ENCODE results near the gene MTURN.

MTURN gene

DNA sequence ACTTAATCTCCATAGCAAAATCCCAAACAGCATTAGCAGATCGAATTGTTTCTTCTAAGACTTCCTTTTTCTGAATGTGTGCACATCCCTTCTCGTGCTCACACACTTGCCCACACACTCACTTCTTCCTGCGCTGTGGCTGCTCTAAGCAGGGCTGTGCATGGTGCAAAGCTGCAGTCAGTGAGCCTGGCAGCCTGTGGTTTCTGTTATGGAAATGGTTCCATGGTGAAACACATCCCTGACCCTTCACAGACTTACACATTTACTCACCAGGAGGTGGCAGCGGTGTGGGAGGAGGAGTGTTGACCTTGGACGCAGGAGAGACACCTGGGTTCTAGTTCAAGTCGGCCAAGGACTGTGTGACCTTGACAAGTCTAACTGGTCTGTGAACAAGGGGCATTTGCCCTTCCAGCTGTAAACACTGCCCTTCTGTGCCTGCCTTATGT, 24.9 kb downstream of the MTURN start:
- TF ChIP-seq, protein P1, sequence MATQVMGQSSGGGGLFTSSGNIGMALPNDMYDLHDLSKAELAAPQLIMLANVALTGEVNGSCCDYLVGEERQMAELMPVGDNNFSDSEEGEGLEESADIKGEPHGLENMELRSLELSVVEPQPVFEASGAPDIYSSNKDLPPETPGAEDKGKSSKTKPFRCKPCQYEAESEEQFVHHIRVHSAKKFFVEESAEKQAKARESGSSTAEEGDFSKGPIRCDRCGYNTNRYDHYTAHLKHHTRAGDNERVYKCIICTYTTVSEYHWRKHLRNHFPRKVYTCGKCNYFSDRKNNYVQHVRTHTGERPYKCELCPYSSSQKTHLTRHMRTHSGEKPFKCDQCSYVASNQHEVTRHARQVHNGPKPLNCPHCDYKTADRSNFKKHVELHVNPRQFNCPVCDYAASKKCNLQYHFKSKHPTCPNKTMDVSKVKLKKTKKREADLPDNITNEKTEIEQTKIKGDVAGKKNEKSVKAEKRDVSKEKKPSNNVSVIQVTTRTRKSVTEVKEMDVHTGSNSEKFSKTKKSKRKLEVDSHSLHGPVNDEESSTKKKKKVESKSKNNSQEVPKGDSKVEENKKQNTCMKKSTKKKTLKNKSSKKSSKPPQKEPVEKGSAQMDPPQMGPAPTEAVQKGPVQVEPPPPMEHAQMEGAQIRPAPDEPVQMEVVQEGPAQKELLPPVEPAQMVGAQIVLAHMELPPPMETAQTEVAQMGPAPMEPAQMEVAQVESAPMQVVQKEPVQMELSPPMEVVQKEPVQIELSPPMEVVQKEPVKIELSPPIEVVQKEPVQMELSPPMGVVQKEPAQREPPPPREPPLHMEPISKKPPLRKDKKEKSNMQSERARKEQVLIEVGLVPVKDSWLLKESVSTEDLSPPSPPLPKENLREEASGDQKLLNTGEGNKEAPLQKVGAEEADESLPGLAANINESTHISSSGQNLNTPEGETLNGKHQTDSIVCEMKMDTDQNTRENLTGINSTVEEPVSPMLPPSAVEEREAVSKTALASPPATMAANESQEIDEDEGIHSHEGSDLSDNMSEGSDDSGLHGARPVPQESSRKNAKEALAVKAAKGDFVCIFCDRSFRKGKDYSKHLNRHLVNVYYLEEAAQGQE (IDR thresholded peaks at IDR 0.05; ENCODE audit: insufficient replicate concordance, low read depth), result no peak
- peak; percentile 92 for TF ChIP-seq POLR2AphosphoS5 (IDR thresholded peaks at IDR 0.05; ENCODE audit: low read depth)
- TF ChIP-seq, protein P2, sequence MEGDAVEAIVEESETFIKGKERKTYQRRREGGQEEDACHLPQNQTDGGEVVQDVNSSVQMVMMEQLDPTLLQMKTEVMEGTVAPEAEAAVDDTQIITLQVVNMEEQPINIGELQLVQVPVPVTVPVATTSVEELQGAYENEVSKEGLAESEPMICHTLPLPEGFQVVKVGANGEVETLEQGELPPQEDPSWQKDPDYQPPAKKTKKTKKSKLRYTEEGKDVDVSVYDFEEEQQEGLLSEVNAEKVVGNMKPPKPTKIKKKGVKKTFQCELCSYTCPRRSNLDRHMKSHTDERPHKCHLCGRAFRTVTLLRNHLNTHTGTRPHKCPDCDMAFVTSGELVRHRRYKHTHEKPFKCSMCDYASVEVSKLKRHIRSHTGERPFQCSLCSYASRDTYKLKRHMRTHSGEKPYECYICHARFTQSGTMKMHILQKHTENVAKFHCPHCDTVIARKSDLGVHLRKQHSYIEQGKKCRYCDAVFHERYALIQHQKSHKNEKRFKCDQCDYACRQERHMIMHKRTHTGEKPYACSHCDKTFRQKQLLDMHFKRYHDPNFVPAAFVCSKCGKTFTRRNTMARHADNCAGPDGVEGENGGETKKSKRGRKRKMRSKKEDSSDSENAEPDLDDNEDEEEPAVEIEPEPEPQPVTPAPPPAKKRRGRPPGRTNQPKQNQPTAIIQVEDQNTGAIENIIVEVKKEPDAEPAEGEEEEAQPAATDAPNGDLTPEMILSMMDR (IDR thresholded peaks at IDR 0.05; ENCODE audit: insufficient read depth, low read length), result no peak
- TF ChIP-seq GABPA (IDR thresholded peaks at IDR 0.05; ENCODE audit: low read depth), result peak; percentile 36; the same call in 1 of the 2 replicates
- peak; percentile 97 for TF ChIP-seq SPI1 (IDR thresholded peaks at IDR 0.05; ENCODE audit: borderline replicate concordance, low read depth)
- peak; percentile 79 to 98 for DNase-seq (ENCODE audit: low read depth in 1 of 2, low spot score in 1 of 2)
- Histone ChIP-seq H3K4me3 (replicated peaks; ENCODE audit: insufficient read depth, low read length) (no peak overlapping the region), H3K27me3 (ENCODE audit: insufficient read depth, poor library complexity, severe bottlenecking) (no peaks in the 10 kb centered on the region), H3K27ac (replicated peaks) (peak overlapping the region; percentile 99)

DNA sequence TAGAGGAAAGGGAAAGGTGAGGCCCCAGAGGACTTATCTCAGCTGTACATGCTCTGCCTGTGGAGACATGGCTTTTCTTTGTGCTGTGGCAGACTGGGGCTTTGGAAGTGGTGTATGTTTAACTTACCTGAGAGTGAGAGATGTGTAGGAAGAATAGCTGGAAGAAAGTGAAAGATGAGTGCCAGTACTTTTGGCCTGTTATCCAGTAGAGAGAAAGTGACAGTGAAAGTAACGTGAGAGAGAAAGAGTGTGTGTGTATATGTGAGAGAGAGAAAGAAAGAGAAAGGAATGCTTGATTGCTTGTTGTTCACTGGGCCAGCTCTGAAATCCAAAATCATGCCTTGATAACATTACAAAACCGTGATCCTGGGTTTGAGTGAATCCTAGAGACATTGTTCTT, 25.5 kb downstream of the MTURN start:
- no peak for TF ChIP-seq GABPA (IDR thresholded peaks at IDR 0.05; ENCODE audit: low read depth)
- TF ChIP-seq, protein P2 (IDR thresholded peaks at IDR 0.05; ENCODE audit: insufficient read depth, low read length), result no peak
- TF ChIP-seq, protein P1 (IDR thresholded peaks at IDR 0.05; ENCODE audit: insufficient replicate concordance, low read depth), result no peak
- TF ChIP-seq POLR2AphosphoS5 (IDR thresholded peaks at IDR 0.05; ENCODE audit: low read depth), result no peak
- TF ChIP-seq SPI1 (IDR thresholded peaks at IDR 0.05; ENCODE audit: borderline replicate concordance, low read depth), result no peak
- Histone ChIP-seq H3K4me3 (replicated peaks; ENCODE audit: insufficient read depth, low read length) (no peak overlapping the region), H3K27me3 (ENCODE audit: insufficient read depth, poor library complexity, severe bottlenecking) (no peaks in the 10 kb centered on the region), H3K27ac (replicated peaks) (peak overlapping the region; percentile 99)
- DNase-seq (ENCODE audit: low read depth in 1 of 2, low spot score in 1 of 2), result no peak

DNA sequence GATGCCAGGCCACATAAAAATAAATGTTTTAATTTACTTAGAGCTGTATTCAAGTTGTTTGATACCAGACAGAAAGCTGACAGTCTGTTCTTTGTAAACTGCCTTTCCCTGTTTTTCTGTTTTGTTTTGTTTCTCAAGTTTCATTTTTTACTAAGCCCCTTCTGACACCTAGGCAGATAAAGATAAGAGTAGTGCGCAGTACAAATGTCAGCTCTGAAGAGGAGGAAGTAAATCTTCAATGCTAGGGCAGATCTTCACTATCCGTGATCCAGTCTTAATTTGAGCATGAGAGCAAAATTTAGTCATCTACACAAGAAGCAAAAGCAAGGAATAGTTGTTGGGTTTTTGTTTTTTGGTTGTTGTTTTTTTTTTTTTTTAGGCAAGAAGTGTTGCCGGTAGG, 27.3 kb downstream of the MTURN start:
- H3K27me3 ChIP-seq (ENCODE audit: insufficient read depth, poor library complexity, severe bottlenecking), result no peaks in the 10 kb centered on the region
- TF ChIP-seq SPI1 (IDR thresholded peaks at IDR 0.05; ENCODE audit: borderline replicate concordance, low read depth), result no peak
- TF ChIP-seq, protein P2 (IDR thresholded peaks at IDR 0.05; ENCODE audit: insufficient read depth, low read length), result no peak
- TF ChIP-seq POLR2AphosphoS5 (IDR thresholded peaks at IDR 0.05; ENCODE audit: low read depth), result no peak
- TF ChIP-seq, protein P1 (IDR thresholded peaks at IDR 0.05; ENCODE audit: insufficient replicate concordance, low read depth), result no peak
- TF ChIP-seq GABPA (IDR thresholded peaks at IDR 0.05; ENCODE audit: low read depth), result no peak
- peak overlapping the region; percentile 99 for H3K27ac ChIP-seq (replicated peaks)
- H3K4me3 ChIP-seq (replicated peaks; ENCODE audit: insufficient read depth, low read length), result no peak overlapping the region
- no peak for DNase-seq (ENCODE audit: low read depth in 1 of 2, low spot score in 1 of 2)
